Liver (tissue), 9 donors: Measurements from ENCODE around the gene KIAA1614. TPM values are rescaled to one million over a fixed set of nuclear protein-coding genes. Genes with fewer than 3 reads are reported as not detected.

Source experiments
- DNase-seq: peaks from one replicate; pipeline ENCODE4 v3.0.0-alpha.2; 2017; ENCODE audit warnings: low spot score
- H3K27ac ChIP-seq, 2 donors: one replicate each; pipeline ENCODE4 v1.7.0; 2013; ENCODE audit warnings: inconsistent platforms in 2 of 2, low read length in 2 of 2, control low read depth in 1 of 2, low read depth in 1 of 2, mild to moderate bottlenecking in 1 of 2
- H3K27me3 ChIP-seq, 4 donors: one replicate each; pipeline versions ENCODE4 v1.6.1 to v1.7.0; 2013; ENCODE audit warnings: low read length in 3 of 4, inconsistent platforms in 1 of 4, mild to moderate bottlenecking in 1 of 4, moderate library complexity in 1 of 4; ENCODE audit not compliant: control insufficient read depth in 4 of 4, insufficient read depth in 4 of 4
- H3K36me3 ChIP-seq, 4 donors: one replicate each; pipeline versions ENCODE4 v1.6.1 to v1.7.0; 2013; ENCODE audit warnings: low read length in 3 of 4, mild to moderate bottlenecking in 3 of 4, low read depth in 1 of 4, moderate library complexity in 1 of 4; ENCODE audit not compliant: control insufficient read depth in 4 of 4, insufficient read depth in 3 of 4
- H3K4me1 ChIP-seq, 4 donors: one replicate each; pipeline versions ENCODE4 v1.6.1 to v1.7.0; 2013; ENCODE audit warnings: low read length in 3 of 4, mild to moderate bottlenecking in 3 of 4, moderate library complexity in 1 of 4; ENCODE audit not compliant: control insufficient read depth in 4 of 4, insufficient read depth in 4 of 4
- H3K4me3 ChIP-seq, 3 donors: one replicate each; pipeline versions ENCODE4 v1.6.1 to v1.7.0; 2013; ENCODE audit warnings: low read length in 3 of 3, control low read depth in 1 of 3, low read depth in 1 of 3, mild to moderate bottlenecking in 1 of 3
- H3K9ac ChIP-seq, 2 donors: one replicate each; pipeline ENCODE4 v1.7.0; 2013; ENCODE audit warnings: low read length in 2 of 2, mild to moderate bottlenecking in 2 of 2, moderate library complexity in 2 of 2, control low read depth in 1 of 2, low read depth in 1 of 2
- H3K9me3 ChIP-seq, 4 donors: one replicate each; pipeline versions ENCODE4 v1.6.1 to v1.7.0; 2013; ENCODE audit warnings: low read length in 3 of 4; ENCODE audit not compliant: control insufficient read depth in 4 of 4
- CTCF ChIP-seq: fragments of 150-350 bp; IDR thresholded peaks from 2 replicates; pipeline ENCODE4 v1.5.1; 2017; ENCODE audit warnings: improper control_type of control experiment, low read depth, low read length; ENCODE audit not compliant: missing input control
- EGR1 ChIP-seq, 2 donors: IDR thresholded peaks; 2 replicates each; pipeline ENCODE4 v1.6.1; 2016 to 2018; ENCODE audit warnings: antibody characterized with exemption in 2 of 2, low read depth in 2 of 2
- FOXA1 ChIP-seq: IDR thresholded peaks from 2 replicates; pipeline ENCODE4 v1.6.1; 2016; ENCODE audit warnings: antibody characterized with exemption
- GABPA ChIP-seq, 2 donors: IDR thresholded peaks in 1 of 2; conservative IDR thresholded peaks in 1 of 2; 2 replicates each; pipeline ENCODE4 v1.6.1; 2016; ENCODE audit warnings: antibody characterized with exemption in 2 of 2, mild to moderate bottlenecking in 1 of 2, moderate library complexity in 1 of 2
- HNF4G ChIP-seq: IDR thresholded peaks from 2 replicates; pipeline ENCODE4 v1.6.1; 2016; ENCODE audit warnings: antibody characterized with exemption
- NR2F2 ChIP-seq: IDR thresholded peaks from 2 replicates; pipeline ENCODE4 v1.6.1; 2016; ENCODE audit warnings: antibody characterized with exemption
- RAD21 ChIP-seq, 2 donors: IDR thresholded peaks; 2 replicates each; pipeline ENCODE4 v1.6.1; 2016; ENCODE audit warnings: antibody characterized with exemption in 2 of 2, mild to moderate bottlenecking in 2 of 2
- REST ChIP-seq: IDR thresholded peaks from 2 replicates; pipeline ENCODE4 v1.6.1; 2016; ENCODE audit warnings: antibody characterized with exemption, mild to moderate bottlenecking
- RXRA ChIP-seq, 2 donors: IDR thresholded peaks; 2 replicates each; pipeline ENCODE4 v1.6.1; 2017 to 2018; ENCODE audit warnings: antibody characterized with exemption in 2 of 2, mild to moderate bottlenecking in 1 of 2
- SP1 ChIP-seq: IDR thresholded peaks from 2 replicates; pipeline ENCODE4 v1.6.1; 2018; ENCODE audit warnings: antibody characterized with exemption, mild to moderate bottlenecking
- YY1 ChIP-seq: IDR thresholded peaks from 2 replicates; pipeline ENCODE4 v1.6.1; 2016; ENCODE audit warnings: antibody characterized with exemption, mild to moderate bottlenecking
- ZBTB33 ChIP-seq: IDR thresholded peaks from 2 replicates; pipeline ENCODE4 v1.6.1; 2016; ENCODE audit warnings: antibody characterized with exemption
- WGBS: extraction: QIAGEN DNeasy Blood & Tissue Kit; methylation state at CpG from one replicate; pipeline ENCODE4 v1.1.7; 2013; 5-methylcytosine and 5-hydroxymethylcytosine counted together
- polyA plus RNA-seq, 2 donors: library from polyadenylated mRNA; stranded (reverse) in 1 of 2; unstranded in 1 of 2; fragments of 200-250 nt in 1 of 2; fragments of >200 nt in 1 of 2; fragmentation: Nextera tagmentation in 1 of 2; extraction: Ambion mirVana in 1 of 2; gene quantifications; one replicate each; pipeline versions ENCODE4 v1.2.1 to v1.2.3, GENCODE V29; 2013 to 2015
- total RNA-seq, 2 donors: library from RNA; depleted of rRNA; stranded (reverse); fragments of >200 nt; gene quantifications; one replicate each; pipeline ENCODE4 v1.2.3, GENCODE V29; 2014
- donor health status: healthy.
- donor health status: healthy.
- donor health status: healthy.
- donor health status: healthy.
- donor health status: healthy.

The KIAA1614 gene
- 1 to 10 TPM in 1 of 2 donors, under 1 TPM in 1; 0.50 to 1.1 TPM for total RNA-seq
- under 1 TPM; 0.21 to 0.29 TPM for polyA plus RNA-seq

- Histone ChIP-seq H3K9me3 (no peaks in the 10 kb centered on the region), H3K9ac (no peak within 1 kb of the TSS), H3K36me3 (no peaks in the 10 kb centered on the region), H3K4me3 (peak within 1 kb of the TSS in 1 of 3 donors; percentile 57), H3K27me3 (peaks cover 0 to 2% (median 0%) of the 10 kb centered on the region in 4 donors), H3K27ac (peak within 1 kb of the TSS; percentile 19 to 28), H3K4me1 (peaks cover 3 to 14% (median 9%) of the 10 kb centered on the region in 4 donors)
- peak; percentile 40 for DNase-seq
- TF ChIP-seq FOXA1, result no peak
- no peak for TF ChIP-seq RAD21 (IDR thresholded peaks at IDR 0.05)
- TF ChIP-seq YY1, result no peak
- no peak for TF ChIP-seq CTCF
- no peak for TF ChIP-seq RXRA (IDR thresholded peaks at IDR 0.05)
- TF ChIP-seq HNF4G, result no peak
- TF ChIP-seq SP1, result no peak
- TF ChIP-seq GABPA (IDR thresholded peaks at IDR 0.05 in 1 of 2, conservative IDR thresholded peaks at IDR 0.05 in 1 of 2), result no peak
- no peak for TF ChIP-seq NR2F2
- no peak for TF ChIP-seq ZBTB33
- TF ChIP-seq REST, result no peak
- TF ChIP-seq EGR1 (IDR thresholded peaks at IDR 0.05; ENCODE audit: low read depth in 2 of 2), result no peak
- WGBS, result 13% methylated on average over 76 of the region's 76 CpGs
These were observed at the start of gene KIAA1614 for GRCh38 chr1:180912801-180913565. Gene KIAA1614, plus strand, starts transcription at chr1:180912897. Its CDS starts 347 bp downstream, at chr1:180913244.

- WGBS, result 30% methylated on average over 6 of the region's 6 CpGs
- Histone ChIP-seq H3K27ac (no peak overlapping the region), H3K4me1 (peaks cover 0 to 14% (median 14%) of the 10 kb centered on the region in 4 donors), H3K9ac (no peak overlapping the region), H3K36me3 (no peaks in the 10 kb centered on the region), H3K9me3 (no peaks in the 10 kb centered on the region), H3K27me3 (no peaks in the 10 kb centered on the region), H3K4me3 (no peak overlapping the region)
- TF ChIP-seq RAD21 (IDR thresholded peaks at IDR 0.05) (peak; percentile 90), CTCF (peak; percentile 69), NR2F2 (no peak)
- DNase-seq, result no peak
These were observed 49.4 kb upstream of the KIAA1614 start for GRCh38 chr1:180863158-180863775.
